Stimulated activated CD4-positive, alpha-beta T cell treated with anti-CD3 and anti-CD28 coated beads, Interleukin-12 subunit alpha, Interleukin-12 subunit beta, amount 100 ng/mL, for 4 hours (primary cell): Measurements from ENCODE around the gene METTL17.
"Not testable (repeated sequence)": the region's sequence is repeated elsewhere in the genome, so short reads cannot be mapped to it uniquely, and the experiment has no call there.

Source experiments
- DNase-seq: peaks from one replicate; pipeline ENCODE4 v3.0.0-alpha.2; 2020

Gene METTL17

DNA sequence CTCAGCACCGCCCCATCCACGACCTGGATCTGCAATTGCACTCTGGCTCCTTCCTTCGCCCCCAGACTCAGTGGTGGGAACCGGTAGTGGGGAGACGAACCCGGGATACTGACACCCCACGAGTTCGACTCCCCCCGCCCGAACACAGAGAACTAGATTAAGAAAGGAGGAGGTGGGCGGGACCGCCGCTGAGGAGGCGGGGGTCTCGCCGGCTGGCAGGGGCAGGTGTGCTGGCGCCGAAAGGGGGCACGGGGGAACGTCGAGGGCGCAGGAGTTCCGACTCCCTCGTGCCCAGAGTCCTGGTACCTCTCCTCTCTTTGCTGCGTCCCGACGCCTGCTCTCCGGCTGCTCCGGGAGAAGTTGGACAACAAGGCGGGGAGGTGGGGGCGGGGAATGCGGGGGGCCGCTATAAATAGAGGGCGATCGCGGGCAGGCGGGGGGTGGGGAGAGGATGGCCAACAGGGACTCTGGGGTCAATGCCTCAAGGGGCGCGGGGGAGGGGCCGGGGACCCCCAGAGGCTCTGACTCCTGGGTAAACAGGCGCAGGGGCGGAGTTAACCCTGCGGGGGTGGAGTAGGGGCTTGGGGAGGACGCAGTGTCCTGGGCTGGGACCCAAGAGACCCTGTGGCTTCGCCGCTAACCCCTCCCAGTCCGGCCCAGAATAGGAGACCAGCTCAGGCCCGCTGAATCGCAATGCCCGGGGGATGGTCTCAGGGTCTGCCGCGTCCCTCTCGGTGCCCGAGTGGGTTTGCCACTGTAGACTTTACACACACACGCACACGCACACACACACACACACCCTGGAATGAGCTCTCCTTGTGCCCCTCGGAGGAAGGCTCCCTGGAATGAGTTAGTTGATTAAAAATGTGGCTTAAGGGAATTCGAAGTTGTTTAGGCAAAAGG lies 35.8 kb downstream of the METTL17 start:
- no peak for DNase-seq

DNA sequence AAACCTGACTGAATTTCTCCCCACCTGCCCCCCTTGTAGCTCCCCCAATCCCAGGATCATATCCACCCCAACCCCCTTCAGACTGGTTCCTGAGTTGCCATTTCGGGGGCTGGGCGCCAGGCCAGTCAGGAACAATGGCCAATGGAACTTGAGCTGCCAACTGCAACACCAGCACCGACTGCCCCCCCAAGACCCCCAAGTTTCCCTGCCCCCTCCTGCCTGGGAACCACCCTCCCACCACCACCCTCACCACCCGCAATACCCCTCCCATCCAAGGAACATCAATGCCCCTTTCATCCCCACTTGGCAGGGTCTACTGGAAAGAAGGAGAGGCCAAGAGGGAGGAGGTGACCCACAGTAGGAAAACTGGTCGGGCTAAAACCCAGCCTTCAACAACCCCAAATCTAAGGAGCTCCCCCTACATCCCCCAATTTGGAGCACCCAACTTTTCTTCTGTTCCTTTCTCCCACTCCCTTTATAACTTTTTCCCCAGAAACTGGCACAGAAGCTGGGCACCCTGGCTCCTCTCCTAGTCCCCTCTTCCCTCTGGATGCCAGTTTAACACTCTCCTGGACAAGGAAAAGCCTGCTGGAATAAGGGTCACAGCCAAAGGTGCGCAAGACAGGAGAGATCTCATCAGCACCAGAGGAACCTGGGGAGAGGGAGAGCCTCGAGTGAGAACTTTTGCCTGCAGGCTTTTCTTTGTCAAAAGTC lies 36.7 kb downstream of the METTL17 start:
- DNase-seq = no peak

DNA sequence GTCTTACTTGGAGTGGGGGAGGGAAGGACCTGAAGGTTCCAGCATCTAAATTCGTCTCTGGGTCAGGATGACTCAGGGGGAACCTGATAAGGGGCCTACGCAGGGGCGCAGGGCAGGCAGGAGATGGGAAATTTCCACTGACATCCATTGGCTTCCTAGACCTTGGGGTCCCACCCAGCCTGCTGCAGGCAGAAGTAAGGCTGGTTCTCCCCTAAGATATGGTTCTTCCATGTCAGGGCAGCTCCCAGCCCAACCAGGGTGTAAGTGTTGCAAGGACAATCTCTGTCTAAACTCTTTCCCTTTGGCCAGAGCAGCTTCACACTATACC lies 37.2 kb downstream of the METTL17 start:
- DNase-seq = no peak

DNA sequence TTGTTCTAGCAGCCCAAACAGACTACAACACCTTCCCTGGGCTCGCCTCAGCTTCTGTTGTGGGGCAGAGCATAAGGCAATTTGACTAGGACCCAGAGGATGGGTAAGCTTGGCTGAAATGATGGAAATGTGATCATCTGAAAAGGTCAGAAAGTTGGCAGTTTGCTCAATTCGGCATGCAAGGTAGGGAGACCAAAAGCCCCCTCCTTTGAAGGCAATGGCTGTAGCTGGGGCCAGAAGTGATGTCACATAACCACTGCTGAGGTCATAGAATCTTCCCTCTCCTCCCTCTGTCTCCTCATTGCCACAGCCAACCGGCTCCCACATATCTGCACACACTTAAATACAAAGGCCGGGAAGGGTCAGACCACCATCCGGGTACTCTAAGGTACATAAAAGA lies 40.1 kb downstream of the METTL17 start, which contains the start of gene TPPP2:
TSS of gene TPPP2 (plus strand) at position 301 of the 400 bp plus-strand sequence. CDS start 365 bp downstream, outside the sequence.
- DNase-seq = no peak

DNA sequence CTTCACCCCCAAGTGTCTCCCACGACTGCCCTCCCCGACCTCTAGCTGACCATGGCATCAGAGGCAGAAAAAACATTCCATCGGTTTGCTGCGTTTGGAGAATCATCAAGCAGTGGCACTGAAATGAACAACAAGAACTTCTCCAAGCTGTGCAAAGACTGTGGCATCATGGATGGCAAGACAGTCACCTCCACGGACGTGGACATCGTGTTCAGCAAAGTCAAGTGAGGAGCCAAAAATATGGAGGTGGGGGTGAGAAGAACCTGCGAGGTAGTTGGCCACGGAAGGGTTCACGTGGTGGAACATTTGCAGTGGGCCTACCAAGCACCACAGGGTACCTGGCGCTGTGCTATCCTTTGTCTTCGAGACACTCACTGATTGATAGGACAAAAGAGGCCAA lies 40.8 kb downstream of the METTL17 start:
- DNase-seq = no peak

DNA sequence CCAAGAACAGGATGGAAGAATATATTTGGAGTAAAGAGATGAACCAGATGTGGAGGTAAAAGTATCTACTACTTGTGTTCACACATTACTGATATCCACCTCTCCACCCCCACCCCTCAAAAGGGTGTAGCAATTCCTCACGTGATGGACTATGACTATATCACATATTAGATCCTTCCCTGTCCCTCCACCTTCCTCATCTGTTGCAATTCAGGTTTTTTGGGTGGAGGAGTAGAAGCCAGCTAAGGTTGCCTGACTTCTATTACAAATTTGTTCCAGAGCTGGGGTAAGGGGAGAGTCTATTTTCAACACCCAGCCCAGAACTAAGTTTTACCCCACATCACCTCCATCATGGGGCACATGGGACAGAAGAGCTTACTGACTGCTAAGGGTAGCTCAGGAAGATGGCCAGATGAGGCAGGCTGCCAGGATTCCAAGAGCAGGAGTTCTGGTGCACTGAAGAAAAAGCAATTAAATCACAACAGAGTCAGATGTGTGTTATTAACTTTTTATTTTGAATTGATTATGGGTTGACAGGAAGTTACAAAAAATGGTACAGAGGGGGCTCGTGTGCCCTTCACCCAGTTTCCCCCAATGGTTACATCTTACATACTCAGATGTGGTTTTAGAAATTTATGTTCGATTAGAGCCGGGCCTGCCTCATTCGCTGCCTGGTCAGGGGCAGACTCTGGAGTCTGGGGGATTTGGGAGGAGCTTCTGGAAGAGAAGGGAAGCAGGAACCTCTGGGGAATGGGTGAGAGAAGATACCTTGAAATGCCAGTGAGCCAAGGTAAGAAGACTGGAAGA lies 42.7 kb downstream of the METTL17 start:
- DNase-seq = no peak

DNA sequence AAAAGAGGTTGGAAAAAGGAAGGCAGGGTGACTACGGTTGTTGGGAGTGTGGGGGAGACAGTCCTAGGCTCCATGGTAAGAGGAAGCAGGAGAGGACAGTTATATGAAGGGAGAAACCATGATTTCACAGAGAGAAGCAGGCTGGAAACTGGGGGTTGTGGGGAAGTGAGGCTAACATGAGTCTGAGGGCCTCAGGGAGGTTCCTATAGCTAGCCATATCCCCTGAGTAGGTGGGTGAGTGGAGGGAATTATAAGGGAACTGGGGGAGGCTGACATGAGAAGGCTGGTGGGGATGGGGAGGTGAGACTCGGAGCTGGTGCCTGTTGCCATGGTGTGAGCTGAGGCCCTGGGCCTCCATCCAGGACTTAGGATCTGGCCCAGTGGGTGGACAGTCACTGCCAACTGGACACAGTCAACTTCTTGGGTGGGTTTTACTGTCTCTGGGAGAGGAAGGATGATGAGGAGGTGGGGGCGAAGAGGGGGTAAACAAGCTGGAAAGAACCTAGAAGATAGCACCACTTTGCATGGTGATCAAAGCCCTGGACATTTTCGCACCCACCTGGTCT lies 43.4 kb downstream of the METTL17 start:
- DNase-seq = no peak

DNA sequence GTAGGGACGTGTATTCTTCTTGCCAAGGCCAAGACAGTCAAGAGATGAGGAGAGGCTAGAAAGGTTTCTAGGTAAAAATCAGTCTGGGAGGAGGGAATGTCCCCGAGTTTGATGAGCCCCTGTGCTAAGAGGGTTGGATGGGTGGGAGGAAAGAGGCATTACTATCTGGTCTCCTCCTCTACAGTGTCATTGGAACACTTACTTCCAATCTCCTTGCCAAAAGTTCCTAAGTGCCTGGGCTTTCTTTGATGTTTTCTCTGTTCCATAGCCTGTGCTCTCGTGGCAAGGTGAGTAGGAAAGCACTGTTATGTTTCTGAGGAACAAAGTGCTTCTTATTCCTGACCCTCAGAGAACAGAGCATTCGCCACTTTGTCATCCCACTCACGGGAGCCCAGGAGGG lies 44.9 kb downstream of the METTL17 start, which contains the start of gene RNASE13:
TSS of gene RNASE13 (minus strand) at position 101 of the 400 bp plus-strand sequence. CDS start 519 bp downstream, outside the sequence.
- DNase-seq = no peak

DNA sequence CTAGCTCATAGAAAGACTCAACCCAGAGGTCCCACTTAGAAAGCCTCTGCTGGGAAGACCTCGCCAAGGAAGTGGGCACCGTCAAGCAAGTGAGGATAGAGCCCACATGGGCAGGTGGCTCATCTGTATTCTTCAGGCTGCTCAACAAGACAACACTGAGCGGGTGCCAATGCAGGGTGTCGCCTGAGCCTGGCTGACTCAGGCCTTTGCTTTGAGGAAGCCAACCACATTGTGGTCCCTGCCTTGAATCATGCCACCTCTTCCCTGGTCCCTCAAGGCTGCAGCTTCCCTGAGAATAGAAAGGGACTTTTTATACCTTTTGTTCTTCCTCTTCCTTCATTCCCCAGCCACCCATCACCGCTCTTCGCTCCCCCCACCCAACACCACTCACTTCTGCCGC lies 47.0 kb downstream of the METTL17 start:
- no peak for DNase-seq

DNA sequence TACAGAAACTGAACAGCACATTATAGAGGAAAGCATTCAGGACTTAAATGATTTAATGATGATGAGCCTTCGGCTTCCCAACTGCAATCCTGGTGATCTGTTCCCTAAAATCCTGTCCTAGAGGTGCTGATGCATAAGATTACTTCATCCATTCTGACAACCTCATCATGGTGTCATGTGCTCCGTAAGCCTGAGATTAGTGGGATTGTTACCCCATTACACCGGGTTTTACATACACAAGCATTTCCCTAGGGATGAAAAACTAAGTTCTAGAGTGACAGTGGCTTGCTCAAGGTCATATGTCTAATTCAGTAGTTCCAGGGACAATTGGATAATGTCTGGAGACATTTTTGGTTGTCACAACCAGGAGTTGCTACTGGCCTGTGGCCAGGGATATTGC lies 47.4 kb downstream of the METTL17 start:
- DNase-seq = no peak

DNA sequence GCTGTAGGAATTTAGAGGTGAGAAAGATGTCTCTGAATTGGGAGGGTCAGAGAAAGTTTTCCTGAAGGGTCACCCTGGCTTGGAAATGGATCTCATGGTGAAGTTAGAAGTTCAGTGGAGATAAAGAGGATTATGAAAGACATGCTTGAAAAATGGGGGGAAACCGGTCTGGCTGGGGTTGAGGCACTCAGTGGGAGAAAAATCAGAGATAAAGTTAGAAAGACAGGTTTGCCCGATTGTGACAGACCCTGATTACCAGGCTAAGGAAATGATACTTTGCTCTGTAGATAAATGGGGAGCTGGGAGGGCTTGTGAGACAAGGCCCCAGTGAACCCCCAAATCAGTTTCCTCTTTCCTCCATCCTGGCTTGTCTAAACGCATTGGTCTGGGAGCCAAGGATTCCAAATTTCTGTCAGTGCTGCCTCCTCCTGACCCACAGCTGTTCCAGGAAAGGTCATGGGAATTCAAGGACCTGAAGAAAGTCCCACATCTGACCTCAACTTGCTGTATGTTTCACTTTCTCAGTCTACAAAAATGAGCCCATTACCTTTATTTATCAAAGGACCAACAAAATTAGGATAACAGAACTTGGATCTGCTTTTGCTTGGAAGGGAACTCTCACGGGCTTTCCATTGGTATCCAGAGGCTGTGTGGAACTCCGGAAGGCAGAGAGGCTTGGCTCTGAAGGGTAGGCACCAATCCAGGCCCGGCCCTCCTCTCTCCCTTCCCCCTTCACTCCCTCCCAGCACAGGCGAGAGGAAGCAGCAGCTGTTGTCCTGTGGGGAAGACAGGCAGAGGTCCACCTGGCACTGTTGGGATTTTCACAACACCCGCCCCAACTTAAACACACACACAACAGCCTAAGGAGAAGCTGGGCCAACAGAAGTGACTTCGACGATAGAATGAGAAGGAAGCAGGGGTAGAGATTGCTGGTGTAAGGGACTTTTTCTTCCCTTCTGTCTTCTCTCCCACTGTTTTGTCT lies 49.0 kb downstream of the METTL17 start:
- no peak for DNase-seq

DNA sequence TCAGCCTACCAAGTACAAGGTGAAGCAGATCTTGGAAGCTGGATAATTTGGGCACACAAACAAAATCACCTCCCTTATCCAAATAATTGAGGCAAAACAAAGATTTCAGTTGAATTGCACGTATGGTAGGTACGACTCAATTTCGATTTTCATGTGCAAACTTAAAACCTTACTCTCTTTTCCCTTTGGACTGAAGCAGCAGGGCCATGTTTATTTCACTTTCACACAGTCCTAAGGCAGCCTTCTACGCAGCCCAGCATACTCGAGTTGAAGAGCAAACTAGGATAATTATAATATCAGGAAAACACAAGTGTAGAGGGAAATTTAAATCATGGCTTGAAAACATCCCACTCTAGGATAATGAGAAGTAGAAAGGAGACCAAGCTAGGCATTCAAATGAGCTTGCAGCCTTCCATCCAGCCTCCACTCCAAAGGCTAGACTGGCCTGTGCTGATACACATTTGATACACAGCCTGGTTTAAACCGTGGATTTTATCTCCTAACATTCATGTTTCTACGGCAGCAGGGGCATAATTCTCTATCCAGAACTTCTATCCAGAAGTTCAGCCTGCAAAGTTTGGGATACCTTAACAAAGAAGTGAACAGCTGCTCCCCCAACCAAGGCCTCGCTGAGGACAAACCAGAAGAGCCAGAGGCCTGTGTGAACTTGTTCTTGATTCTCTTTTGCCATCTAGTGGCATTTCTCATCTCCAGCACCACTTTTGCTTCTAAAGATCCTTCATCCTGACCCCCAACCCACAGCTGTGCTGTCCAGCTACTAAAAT lies 50.0 kb downstream of the METTL17 start:
- DNase-seq = no peak

DNA sequence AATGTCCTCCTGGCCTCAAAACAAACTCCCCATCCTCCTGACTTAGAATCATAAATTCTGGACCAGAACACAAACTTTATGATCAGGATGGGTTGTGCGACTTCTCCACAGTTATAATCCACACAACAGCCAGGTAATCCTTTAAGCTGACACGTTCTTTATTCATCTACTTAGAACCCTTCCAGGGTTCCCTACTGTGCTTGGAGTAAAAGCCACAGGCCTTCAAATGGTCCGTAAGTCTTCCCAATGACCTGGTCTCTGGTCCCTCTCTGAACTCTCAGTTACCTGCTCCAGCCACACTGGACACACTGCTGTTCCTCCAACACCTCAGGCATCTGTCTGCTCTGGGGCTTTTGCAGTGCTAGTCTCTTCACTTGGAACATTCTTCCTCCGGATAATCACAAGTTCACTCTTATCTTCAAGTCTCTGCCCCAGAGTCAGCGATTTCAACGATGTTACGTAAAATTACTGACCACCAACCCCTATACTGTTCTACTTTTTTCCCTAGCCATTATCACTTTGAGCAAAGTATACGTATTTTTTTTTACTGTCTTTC lies 50.7 kb downstream of the METTL17 start:
- DNase-seq = no peak

DNA sequence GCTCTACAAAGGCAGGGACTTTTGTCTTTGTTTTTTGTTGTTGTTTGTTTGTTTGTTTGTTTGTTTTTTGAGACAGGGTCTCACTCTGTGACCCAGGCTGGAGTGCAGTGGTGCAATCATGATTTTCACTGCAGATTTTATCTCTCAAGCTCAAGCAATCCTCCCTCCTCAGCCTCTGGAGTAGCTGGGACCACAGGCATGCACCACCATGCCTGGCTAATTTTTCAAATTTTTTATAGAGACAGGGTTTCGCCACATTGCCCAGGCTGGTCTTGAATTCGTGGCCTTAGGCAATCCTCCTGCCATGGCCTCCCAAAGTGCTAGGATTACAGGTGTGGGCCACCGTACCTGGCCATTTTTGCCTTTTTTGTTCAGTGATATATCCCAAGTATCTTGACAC lies 51.2 kb downstream of the METTL17 start:
- DNase-seq = not testable (repeated sequence)

DNA sequence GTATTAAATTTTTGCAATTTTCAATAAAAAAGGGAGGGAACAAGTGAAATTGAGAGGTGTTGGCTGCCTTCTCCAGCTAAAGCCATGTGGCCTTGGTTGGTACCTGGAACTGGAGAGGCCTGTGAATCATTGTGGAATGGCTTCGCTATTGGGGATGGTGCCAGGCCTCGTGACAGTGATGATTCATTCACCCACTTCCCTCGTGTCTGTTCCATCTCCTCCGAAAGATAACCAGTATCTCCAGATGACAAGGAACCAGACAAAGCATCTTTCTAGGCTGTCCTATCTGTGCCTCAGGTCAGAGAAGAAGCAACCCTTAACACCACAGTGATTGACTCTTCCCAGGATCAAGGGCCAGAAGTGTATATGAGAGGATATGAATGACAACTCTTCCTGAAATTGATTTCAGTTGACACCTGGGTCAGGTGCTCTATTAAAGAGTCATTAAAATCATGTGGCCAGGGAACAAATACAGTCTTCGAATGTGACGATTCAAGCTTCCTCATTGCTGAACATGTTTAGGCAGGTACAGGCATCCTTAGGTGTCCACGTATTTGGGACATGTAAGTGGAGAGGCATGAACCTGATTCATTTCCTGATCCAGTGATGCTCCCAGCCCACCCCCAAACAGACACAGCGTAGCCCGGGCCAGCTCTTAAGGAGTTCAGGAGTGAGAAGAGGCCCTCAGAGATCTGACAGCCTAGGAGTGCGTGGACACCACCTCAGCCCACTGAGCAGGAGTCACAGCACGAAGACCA lies 52.1 kb downstream of the METTL17 start, which contains the start of gene RNASE7:
TSS of gene RNASE7 (plus strand) at position 687 of the 758 bp plus-strand sequence. CDS start 631 bp downstream, outside the sequence.
- no peak for DNase-seq

DNA sequence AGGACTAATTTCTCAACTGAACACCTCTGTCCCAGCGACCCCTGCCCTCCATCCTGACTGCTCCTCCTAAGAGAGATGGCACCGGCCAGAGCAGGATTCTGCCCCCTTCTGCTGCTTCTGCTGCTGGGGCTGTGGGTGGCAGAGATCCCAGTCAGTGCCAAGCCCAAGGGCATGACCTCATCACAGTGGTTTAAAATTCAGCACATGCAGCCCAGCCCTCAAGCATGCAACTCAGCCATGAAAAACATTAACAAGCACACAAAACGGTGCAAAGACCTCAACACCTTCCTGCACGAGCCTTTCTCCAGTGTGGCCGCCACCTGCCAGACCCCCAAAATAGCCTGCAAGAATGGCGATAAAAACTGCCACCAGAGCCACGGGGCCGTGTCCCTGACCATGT lies 53.1 kb downstream of the METTL17 start:
- DNase-seq = no peak

DNA sequence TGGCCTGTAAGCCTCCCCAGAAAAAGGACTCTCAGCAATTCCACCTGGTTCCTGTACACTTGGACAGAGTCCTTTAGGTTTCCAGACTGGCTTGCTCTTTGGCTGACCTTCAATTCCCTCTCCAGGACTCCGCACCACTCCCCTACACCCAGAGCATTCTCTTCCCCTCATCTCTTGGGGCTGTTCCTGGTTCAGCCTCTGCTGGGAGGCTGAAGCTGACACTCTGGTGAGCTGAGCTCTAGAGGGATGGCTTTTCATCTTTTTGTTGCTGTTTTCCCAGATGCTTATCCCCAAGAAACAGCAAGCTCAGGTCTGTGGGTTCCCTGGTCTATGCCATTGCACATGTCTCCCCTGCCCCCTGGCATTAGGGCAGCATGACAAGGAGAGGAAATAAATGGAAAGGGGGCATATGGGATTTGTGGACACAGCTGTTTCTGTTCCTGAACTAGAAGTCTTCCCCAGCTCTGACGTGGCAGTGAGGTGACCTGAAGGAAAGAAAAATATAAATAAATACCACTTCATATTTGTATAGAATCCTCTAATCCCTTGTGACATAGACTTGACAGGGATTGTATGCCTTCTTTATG lies 53.7 kb downstream of the METTL17 start:
- no peak for DNase-seq

DNA sequence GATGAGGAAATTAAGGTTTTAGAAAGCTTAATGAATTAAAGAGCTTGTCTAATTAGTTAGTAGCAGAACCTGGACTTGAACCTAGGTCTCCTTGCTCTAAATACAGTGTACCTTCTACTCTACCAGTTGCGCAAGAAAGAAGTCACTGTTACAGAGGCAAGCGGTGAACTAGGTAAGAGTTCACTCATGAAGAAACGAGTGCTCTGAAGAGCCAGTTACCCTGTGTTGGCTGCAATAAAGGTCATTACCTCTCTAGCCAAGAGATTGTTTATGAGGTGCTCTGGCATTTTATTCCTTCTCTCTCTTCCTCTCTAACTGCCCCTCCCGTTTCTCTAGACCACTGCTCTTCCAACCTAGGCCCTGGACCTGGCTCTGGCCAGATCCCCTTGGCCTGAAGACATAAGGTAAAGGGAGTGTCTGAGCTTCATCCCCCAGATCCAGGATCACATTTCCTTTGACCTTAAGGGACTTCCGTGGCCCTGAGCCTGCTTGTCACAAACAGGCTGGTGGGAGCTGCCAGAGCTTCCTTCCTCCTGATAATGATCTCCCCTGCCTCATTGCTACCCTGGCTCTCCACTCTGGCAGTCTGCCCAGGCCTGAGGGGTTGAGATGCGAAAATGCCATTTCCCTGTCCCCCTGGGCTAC lies 54.3 kb downstream of the METTL17 start:
- no peak for DNase-seq
